Duodenal mucosa (tissue), 2 donors: ENCODE results near the gene LRGUK.

Source experiments
- H3K27ac ChIP-seq: one replicate; pipeline ENCODE4 v1.7.0; 2013; ENCODE audit warnings: low read depth, low read length
- H3K27me3 ChIP-seq, 2 donors: one replicate each; pipeline ENCODE4 v1.7.0; 2013; ENCODE audit warnings: low read length in 2 of 2, control low read depth in 1 of 2; ENCODE audit not compliant: insufficient read depth in 2 of 2, control insufficient read depth in 1 of 2
- H3K36me3 ChIP-seq, 2 donors: one replicate each; pipeline ENCODE4 v1.7.0; 2013; ENCODE audit warnings: low read length in 2 of 2, control low read depth in 1 of 2; ENCODE audit not compliant: insufficient read depth in 2 of 2, control insufficient read depth in 1 of 2
- H3K4me1 ChIP-seq, 2 donors: one replicate each; pipeline ENCODE4 v1.7.0; 2013; ENCODE audit warnings: low read length in 2 of 2, control low read depth in 1 of 2; ENCODE audit not compliant: insufficient read depth in 2 of 2, control insufficient read depth in 1 of 2
- H3K4me3 ChIP-seq, 2 donors: one replicate each; pipeline ENCODE4 v1.7.0; 2013; ENCODE audit warnings: low read length in 2 of 2, low read depth in 1 of 2
- H3K9ac ChIP-seq, 2 donors: one replicate each; pipeline ENCODE4 v1.7.0; 2013; ENCODE audit warnings: low read length in 2 of 2, low read depth in 1 of 2
- H3K9me3 ChIP-seq, 2 donors: one replicate each; pipeline ENCODE4 v1.7.0; 2013; ENCODE audit warnings: low read length in 2 of 2, control low read depth in 1 of 2; ENCODE audit not compliant: control insufficient read depth in 1 of 2

Gene LRGUK

GRCh38 chr7:134155206-134155605 lies 28.1 kb downstream of the LRGUK start:
- H3K27me3 ChIP-seq = no peaks in the 10 kb centered on the region
- no peak overlapping the region for H3K27ac ChIP-seq
- no peak overlapping the region for H3K4me3 ChIP-seq
- no peaks in the 10 kb centered on the region for H3K4me1 ChIP-seq
- no peaks in the 10 kb centered on the region for H3K36me3 ChIP-seq
- H3K9me3 ChIP-seq = no peaks in the 10 kb centered on the region
- no peak overlapping the region for H3K9ac ChIP-seq

DNA sequence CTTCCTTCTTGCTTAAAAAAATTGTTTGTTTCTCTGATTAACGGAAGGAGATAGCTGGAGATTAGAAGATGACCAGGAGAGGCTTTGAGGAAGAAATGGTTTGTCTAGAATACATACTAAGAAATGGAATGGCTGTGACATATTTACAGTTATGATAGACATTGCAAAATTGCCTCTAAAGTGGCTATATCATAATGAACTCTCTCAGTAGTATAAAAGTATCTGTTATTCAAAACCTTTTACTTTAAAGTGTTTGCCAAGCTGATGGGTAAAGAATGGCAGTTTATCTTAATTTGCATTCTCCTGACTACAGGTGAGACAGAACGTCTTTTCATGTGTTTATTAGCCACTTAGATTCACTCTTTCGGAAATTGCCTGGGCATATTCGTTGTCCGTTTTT lies 28.7 kb downstream of the LRGUK start:
- no peak overlapping the region for H3K27ac ChIP-seq
- no peaks in the 10 kb centered on the region for H3K36me3 ChIP-seq
- H3K9ac ChIP-seq = no peak overlapping the region
- H3K4me3 ChIP-seq = no peak overlapping the region
- H3K27me3 ChIP-seq = no peaks in the 10 kb centered on the region
- no peaks in the 10 kb centered on the region for H3K9me3 ChIP-seq
- H3K4me1 ChIP-seq = no peaks in the 10 kb centered on the region

GRCh38 chr7:134165252-134165651 lies 38.1 kb downstream of the LRGUK start:
- H3K9ac ChIP-seq = no peak overlapping the region
- H3K4me1 ChIP-seq = no peaks in the 10 kb centered on the region
- no peak overlapping the region for H3K27ac ChIP-seq
- no peaks in the 10 kb centered on the region for H3K36me3 ChIP-seq
- H3K9me3 ChIP-seq = no peaks in the 10 kb centered on the region
- H3K27me3 ChIP-seq = no peaks in the 10 kb centered on the region
- H3K4me3 ChIP-seq = no peak overlapping the region

DNA sequence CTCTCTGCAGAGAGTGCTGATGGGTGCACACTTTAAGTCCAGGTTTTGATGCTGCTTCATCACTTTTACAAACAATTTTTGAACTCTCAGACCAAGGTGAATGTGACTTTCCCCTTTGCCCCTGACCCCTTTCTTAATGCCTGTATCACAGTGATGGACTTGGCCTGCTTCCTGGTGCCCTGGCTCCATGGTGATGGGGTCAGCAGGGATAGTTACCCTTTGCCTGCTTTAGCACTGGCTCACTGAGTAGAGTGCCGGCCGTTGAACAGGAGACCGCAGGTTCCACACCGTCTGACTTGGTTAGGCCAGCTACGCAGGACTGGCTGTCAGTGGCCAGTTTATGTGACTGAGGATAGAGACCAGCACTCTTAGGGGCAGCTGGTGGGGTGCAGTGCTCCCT lies 40.1 kb downstream of the LRGUK start:
- no peak overlapping the region for H3K27ac ChIP-seq
- H3K36me3 ChIP-seq = no peaks in the 10 kb centered on the region
- no peaks in the 10 kb centered on the region for H3K4me1 ChIP-seq
- H3K9me3 ChIP-seq = no peaks in the 10 kb centered on the region
- H3K27me3 ChIP-seq = no peaks in the 10 kb centered on the region
- no peak overlapping the region for H3K9ac ChIP-seq
- no peak overlapping the region for H3K4me3 ChIP-seq

DNA sequence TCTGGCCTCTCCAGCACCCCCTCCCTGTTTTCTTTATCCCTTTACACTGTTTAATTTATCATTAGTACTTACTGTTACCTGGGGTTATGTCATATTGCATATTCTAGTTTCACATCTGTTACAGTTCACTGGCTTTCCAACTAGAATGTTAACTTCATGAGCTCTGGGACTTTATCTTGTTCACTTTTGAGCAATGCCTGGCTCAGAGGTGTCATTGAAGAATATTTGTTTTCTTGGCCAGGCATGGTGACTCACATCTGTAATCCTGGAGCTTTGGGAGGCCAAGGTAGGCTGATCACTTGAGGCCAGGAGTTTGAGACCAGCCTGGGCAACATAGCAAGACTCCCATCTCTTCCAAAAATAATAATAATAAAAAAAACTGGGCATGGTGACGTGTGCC lies 40.7 kb downstream of the LRGUK start:
- Histone ChIP-seq H3K4me1 (no peaks in the 10 kb centered on the region), H3K27me3 (no peaks in the 10 kb centered on the region), H3K9ac (no peak overlapping the region), H3K27ac (no peak overlapping the region), H3K9me3 (no peaks in the 10 kb centered on the region), H3K36me3 (no peaks in the 10 kb centered on the region), H3K4me3 (no peak overlapping the region)

DNA sequence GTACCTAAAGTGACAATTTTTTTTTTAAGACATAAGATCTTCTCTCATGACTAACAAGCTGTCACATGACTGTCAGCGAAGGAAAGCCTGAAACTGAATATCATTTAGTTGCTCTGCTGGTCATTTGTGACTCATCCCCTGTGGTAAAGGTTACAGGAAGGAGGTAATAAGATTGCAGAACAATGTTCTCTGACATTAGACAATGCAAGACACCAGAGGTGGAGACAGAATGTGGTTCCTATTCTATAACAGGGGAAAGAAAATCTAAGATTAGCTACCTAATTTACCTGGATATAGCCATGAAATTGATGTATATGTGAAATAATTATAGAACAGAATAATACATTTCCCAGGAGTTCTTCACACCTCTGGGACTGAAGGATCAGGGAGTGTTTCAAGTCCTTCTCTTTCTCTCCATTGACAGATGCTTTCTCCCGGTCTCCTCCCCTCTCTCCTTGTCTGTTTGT lies 47.7 kb downstream of the LRGUK start:
- Histone ChIP-seq H3K4me1 (no peaks in the 10 kb centered on the region), H3K27ac (no peak overlapping the region), H3K9ac (no peak overlapping the region), H3K27me3 (no peaks in the 10 kb centered on the region), H3K36me3 (no peaks in the 10 kb centered on the region), H3K4me3 (no peak overlapping the region), H3K9me3 (no peaks in the 10 kb centered on the region)

- Histone ChIP-seq H3K27me3 (no peaks in the 10 kb centered on the region), H3K4me3 (no peak overlapping the region), H3K36me3 (no peaks in the 10 kb centered on the region), H3K9me3 (no peaks in the 10 kb centered on the region), H3K27ac (no peak overlapping the region), H3K9ac (no peak overlapping the region), H3K4me1 (no peaks in the 10 kb centered on the region)
These were observed 48.3 kb downstream of the LRGUK start for GRCh38 chr7:134175334-134176036.

DNA sequence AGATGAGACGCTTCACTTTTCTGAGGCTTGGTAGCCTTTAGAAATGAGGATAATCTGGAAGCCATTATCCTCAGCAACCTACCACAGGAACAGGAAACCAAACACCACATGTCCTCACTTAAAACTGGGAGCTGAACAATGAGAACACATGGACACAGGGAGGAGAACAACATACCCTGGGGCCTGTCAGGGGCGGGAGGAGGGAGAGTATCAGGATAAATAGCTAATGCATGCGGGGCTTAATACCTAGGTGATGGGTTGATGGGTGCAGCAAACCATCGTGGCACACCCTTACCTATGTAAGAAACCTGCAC lies 48.9 kb downstream of the LRGUK start:
- Histone ChIP-seq H3K9me3 (no peaks in the 10 kb centered on the region), H3K4me3 (no peak overlapping the region), H3K9ac (no peak overlapping the region), H3K4me1 (no peaks in the 10 kb centered on the region), H3K36me3 (no peaks in the 10 kb centered on the region), H3K27ac (no peak overlapping the region), H3K27me3 (no peaks in the 10 kb centered on the region)

GRCh38 chr7:134179036-134180011 lies 52.2 kb downstream of the LRGUK start:
- no peaks in the 10 kb centered on the region for H3K36me3 ChIP-seq
- no peaks in the 10 kb centered on the region for H3K4me1 ChIP-seq
- H3K27me3 ChIP-seq = no peaks in the 10 kb centered on the region
- H3K9me3 ChIP-seq = no peaks in the 10 kb centered on the region
- no peak overlapping the region for H3K27ac ChIP-seq
- no peak overlapping the region for H3K9ac ChIP-seq
- H3K4me3 ChIP-seq = no peak overlapping the region

DNA sequence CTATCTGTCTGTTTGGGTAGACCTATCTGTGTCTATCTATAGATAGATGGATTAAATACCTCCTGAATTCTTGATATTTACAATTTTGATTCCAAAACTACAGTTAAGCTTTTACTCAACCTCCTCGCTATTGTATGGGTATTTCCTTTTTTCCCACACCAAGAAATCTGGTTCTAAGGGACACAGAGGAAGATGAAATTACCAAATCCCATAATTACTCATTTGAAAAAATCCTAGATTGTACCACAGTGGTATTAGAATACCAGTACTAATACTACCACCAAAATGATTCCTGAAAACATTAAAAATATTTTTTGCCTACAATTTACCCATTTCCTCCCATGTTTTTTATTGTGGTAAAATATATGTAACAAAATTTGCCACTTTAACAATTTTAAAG lies 53.2 kb downstream of the LRGUK start:
- Histone ChIP-seq H3K9ac (no peak overlapping the region), H3K36me3 (no peaks in the 10 kb centered on the region), H3K27ac (no peak overlapping the region), H3K9me3 (no peaks in the 10 kb centered on the region), H3K4me1 (no peaks in the 10 kb centered on the region), H3K4me3 (no peak overlapping the region), H3K27me3 (no peaks in the 10 kb centered on the region)
